HG03354 (cell line): Measurements from ENCODE around the gene LYPD4.
"Not testable (repeated sequence)": the region's sequence is repeated elsewhere in the genome, so short reads cannot be mapped to it uniquely, and the experiment has no call there.

ENCODE experiments used
- ATAC-seq: cut with Tn5 transposase; IDR thresholded peaks from one replicate; pipeline ENCODE4 v1.9.1; 2021; ENCODE audit warnings: mild to moderate bottlenecking; ENCODE audit not compliant: unreplicated experiment, poor library complexity, severe bottlenecking

Gene LYPD4

DNA sequence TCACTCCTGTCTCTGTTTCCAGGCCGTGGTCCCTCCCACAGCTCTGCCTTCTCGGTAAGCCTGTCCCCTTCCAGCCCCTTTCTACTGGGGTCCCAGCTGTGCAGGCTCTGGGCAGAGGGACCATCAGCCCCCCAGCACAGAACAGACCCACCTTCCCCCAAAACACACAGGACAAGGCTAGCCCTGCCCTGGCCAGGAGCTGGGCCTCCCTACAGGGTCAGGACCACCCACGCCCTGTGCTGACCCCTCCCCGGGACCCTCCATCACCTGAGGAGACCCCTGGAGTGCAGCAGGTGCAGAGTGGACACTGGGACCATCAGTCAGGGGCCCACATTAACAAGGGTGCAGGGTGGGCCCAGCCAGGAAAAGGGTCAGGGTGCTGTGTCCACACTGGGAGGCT lies 34.2 kb downstream of the LYPD4 start:
- ATAC-seq: no peak

DNA sequence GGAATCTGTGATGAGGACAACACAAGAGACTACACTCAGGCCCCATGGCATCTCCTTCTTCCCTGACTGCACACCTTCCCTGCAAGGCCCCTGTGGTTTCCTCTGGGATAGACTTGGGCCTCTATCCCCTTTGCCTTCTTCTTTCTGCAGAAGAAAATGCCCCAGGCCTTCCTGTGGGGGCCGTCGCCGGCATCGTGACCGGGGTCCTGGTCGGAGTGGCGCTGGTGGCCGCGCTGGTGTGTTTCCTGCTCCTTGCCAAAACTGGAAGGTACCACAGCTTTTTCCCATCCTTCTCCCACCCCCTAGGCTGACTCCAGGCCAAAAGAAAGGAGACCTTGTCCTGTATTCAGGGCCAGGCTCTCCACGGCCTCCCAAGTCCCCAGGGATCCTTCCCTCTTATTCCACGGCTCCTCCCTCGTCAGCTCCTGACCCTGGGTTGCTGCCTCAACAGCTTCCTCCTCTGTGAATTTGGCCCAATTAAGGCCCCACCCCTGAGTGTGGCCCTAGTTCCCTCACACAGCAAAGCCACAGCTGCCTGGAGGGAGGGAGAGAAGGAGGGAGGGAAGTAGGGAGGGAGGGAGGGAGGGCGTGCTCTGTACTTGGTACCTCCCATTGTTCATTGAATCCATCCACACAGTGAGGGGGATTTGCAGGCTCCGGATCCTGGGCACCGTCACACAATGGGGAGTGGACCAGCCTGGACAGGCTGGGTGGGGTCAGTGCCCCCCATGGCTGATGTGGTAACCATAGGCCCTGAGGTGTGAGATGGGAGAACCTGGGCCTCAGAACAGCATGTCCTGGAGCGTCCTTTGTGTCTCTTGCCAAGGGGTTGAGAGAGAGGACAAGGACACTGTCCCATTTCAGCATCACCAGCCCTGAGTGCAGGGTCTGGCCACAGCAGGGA lies 35.6 kb downstream of the LYPD4 start:
- no peak for ATAC-seq

DNA sequence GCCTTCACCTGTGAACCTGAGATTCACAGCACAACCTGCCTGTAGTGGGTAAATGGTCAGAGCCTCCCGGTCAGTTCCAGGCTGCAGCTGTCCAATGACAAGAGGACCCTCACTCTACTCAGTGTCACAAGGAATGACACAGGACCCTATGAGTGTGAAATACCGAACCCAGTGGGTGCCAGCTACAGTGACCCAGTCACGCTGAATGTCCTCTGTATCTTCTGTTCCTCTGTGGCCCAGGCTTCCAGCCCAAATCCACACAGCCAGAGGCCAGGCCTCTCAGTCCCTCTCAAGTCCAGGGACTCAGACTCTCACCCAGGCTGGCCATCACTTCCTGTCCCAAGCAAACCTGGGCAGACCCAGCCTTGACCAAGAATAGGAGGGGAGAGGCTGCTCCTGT lies 37.3 kb downstream of the LYPD4 start:
- no peak for ATAC-seq

DNA sequence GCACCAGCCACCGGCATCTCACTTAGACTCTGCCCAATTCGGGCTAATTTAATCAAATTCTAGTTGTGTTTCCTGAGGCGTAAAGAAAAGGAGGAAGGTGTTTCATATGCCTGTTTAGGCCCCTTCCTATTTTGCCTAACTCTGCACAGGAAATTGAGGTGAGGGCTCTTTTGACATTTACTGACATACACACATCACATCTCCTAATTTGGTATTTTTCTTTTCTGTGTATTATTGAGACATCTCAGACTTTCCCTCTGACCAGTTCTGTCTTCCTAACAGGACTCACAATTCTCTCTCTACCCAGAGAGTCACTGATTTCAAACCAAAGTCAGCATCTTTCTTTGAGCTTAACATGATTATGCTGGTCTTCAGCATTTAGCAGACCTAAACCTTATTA lies 40.1 kb downstream of the LYPD4 start:
- no peak for ATAC-seq

DNA sequence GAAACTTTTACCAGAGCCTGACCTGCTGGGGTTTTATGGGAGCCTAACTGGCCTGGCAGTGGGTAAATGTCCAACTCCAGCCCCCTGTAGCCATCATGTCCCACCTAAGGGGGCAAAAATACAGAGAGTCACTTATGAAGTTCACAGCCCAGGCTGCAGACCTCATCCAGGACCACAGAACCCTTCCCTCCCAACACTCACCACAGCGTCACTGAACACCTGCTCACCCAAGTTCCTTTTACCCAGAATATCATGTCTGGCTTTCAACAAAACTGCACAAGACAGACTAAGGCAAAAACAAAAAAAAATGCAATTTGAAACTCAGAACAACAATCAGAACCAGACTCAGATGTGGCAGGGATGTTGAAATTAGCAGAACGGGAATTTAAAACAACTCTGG lies 41.7 kb downstream of the LYPD4 start:
- ATAC-seq: no peak

DNA sequence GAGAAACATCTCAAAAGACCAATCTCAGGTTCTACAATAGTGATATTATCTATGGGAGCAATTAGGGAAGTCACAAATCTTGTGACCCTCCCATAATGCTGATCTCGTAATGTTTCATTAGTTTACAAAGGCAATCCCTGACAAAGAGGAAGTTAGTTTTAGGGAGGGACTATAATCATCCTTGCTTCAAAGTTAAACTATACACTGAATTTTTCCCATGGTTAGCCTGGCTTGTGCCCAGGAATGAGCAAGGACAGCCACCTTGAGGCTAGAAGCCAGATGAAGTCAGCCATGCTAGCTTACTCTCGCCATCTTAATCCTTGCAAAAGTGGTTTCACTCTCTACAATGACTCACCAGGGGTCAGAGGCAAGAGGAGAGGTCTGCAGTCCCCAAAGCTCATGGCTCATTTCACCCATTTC lies 42.7 kb downstream of the LYPD4 start:
- ATAC-seq: no peak

DNA sequence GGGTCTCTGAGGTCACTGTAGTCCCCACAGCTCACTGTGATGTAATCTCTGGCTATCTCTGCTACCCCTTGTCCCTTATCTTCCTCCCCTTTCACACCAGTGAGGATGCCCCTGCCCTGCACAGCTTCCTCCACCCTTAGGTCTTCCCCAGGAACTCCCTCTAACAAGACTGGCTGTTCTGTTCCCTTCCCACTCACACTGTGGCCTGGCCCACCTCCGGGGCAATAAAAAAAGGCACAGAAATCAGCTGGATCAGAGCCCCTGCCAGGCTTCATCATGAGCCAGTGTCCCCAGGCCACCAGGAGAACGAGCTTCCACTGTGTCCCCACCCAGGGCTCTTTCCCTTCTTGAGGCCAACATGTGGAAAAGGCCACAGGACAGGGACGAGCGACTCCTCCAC lies 43.5 kb downstream of the LYPD4 start:
- no peak for ATAC-seq

DNA sequence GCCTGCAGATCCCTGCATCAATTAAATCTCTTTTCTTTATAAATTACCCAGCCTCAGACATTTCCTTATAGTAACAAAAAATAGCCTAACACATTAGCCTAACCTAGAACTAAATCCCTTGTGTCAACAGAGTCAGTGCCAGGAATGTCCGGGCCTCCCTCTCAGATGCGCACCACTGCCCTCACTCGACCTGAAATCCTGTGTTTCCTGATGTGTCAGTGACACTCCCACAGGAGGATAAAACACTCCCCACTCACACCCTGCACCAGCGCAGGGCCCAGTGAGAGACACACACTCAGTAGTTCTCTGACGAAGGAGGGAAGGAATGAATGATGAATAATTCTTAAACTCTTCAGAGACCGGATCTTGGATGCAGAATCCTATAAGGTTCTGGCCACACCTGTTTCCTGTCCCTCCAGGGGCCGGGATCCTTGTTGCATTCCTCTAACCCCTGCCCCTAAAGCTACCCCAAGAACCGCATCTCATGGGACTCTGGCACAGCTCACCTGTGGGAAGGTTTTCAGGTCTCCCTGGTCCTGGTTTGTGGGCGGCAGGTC lies 45.0 kb downstream of the LYPD4 start:
- ATAC-seq: no peak

DNA sequence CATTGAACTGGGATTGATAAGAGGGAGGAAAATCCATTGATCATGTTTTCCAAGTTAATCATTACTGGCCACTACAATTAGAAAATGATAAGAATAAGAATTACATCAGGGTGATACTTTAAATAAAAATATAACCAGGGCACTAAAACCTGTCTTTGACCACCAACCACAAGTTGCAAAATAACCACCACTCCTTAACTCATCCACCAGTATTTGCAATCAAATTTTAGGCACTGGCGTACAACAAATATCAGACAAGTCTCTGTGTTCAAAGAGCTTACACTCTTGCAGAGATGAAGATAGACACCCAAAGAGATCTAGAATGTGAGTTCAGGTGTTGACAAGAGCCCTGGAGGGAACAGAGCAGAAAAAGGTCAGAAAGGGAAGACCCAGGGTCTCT lies 47.6 kb downstream of the LYPD4 start:
- no peak for ATAC-seq

DNA sequence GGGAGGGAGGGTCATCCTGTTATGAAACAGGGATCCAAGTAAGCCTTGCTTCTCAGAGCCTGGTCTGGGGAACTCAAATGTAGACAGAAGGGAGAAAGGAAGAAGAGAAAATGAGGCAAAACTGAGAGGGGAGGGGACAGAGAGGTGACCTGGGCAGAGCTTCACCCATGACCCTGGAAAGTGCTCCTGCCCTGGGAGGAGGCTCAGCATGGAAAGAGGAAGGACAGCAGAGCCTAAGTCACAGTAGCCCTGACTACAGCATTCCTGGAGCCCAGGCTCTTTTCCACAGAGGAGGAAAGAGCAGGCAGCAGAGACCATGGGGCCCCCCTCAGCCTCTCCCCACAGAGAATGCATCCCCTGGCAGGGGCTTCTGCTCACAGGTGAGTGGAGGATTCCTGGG lies 48.1 kb downstream of the LYPD4 start, which contains the start of gene CEACAM3:
TSS of gene CEACAM3 (plus strand) at position 226 of the 400 bp plus-strand sequence. CDS start at position 317, 91 bp downstream.
- ATAC-seq: no peak

DNA sequence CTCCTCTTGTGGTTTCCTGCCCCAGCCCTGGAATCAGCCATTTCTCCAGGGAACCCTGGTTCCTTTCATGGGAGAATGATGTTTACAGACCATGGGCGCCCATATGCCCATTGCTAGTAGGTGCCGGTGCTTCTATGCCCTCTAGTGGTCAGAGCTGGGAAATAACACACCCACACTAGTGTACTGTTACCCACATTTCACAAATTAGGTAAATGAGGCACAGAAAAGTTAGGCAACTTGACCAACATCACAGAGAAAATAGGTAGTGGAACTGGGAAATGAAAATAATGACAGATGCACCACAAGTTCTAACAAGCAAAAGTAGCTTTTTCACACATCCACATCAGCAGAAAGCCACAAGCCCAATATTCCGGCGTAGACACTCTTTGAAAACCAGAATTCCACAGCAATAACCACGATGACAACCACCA lies 49.4 kb downstream of the LYPD4 start:
- ATAC-seq: no peak

DNA sequence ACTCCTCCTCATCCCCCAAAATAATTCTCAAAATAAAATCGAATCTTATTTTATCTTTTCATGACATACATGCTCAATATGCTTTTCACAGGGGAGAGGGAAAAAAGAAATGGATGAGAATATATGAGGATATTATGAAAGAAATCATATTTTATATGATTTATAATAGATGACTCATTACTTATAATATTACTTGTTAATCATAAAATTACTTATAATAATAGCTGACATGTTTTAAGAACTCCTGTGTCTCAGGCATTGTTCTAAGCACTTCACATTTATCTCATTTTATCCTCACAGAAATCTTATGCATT lies 51.1 kb downstream of the LYPD4 start:
- ATAC-seq: no peak

DNA sequence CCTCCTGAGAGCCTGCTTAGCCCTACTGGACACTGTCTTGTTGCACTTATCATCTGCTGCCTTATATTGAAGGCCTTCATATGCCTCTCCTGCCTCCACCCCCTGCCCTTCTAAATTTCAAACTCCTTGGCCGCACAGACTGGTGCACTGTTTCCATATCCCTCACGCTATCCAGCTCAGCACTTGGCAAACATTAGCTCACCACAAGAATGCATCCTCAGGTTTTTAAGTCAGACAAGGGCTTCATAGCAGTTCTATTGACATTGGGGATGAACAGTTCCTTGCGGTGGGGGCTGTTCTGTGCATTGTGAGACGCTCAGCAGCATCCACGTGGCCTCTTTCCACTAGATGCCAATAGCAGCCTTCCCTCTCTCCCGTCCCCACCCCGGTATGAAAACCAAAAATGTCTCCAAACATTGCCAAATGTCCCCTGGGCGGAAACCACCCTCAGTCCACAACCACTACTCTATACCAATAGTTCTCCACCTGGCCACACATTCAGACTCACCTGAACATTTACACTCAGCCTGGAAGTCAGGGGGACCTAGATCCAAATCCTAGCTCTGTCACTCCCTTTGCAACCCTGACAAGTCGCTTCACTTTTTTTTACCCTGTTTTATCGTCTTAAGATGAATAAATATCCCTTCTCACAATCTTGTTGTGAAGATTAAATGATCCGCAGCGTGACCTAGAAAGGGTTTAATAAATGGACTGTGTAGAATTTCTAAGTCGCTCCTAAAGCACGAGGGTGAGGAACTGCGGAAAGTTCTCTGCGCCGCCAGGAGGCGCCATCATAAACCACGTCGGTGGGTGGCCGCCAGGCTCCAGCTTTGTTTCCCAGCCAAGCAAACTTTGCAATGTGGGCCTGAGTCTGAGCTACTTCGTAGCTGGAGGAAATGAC lies 51.7 kb downstream of the LYPD4 start:
- ATAC-seq: no peak

DNA sequence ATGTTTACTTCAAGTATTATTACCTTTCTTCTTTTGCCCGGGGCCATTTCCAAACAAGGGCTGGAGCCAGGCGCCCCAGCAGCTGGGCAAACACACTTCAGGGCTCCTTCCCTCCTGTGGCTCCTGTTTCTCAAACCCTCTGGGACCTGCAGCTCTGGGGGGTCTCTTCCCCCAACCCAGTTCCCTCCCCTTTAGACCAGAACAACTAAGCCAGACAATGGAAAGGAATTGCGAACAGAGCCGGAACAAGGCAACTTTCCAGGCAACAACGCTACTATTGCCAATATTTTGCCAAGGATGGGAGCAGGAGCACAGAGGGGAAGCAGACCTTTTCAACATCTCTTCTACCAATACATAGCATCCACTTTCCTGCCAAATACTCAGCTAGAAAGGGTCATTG lies 55.4 kb downstream of the LYPD4 start:
- not testable (repeated sequence) for ATAC-seq

DNA sequence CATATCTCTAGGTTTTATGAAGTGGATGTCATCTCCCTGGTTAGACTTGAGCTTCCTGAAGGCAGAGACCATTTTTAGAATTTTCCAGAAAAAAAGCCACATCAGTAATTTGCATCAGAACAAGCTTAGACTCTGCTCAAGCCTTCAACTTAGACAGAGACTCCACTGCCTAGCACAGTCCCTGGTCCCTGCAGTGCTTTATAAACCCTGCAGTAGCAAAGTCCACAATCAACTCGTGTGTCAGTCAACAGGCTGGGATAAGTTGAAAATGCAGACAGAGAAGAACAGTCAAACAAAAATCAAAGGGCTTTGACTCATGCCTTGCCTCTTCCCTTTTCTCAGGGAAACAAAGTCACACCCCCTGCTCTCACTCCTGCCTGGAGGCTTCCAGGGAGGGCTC lies 56.0 kb downstream of the LYPD4 start:
- not testable (repeated sequence) for ATAC-seq
